ENCODE data around the gene FCER1G.

Gene FCER1G

DNA sequence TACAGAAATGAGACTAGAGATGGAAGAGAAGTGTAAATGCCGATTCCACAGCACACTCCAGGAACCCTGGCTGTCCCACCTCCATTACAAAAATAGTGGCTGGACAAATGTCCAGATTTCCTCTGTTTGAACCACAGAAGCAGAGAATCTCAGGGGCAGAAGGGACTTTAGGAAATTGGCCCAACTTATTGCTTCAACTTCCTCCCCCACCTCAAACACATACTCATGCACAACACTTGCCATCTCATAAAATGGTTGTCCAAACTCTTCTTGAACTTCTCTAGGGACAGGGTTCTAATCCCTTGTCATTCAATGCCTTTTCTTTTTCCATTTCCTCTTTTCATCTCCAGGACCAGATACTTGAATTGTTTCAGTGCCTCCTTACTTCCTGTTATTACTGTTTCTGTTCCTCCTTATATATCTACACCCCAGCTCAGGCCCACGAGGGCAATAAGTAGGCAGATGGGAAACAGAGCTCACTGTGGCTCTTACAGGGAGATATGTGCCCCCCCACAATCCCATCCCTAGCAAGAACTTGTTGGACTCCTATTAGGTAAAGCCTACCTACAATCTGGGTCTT is 29.3 kb upstream of the FCER1G start:
- no peak for DNase-seq (ENCODE audit: low read depth)
- no peak for TF ChIP-seq CTCF (IDR thresholded peaks at IDR 0.05; ENCODE audit: low read length, missing control alignments)
- no peak overlapping the region for H3K4me3 ChIP-seq (replicated peaks; ENCODE audit: low read depth, low read length)

DNA sequence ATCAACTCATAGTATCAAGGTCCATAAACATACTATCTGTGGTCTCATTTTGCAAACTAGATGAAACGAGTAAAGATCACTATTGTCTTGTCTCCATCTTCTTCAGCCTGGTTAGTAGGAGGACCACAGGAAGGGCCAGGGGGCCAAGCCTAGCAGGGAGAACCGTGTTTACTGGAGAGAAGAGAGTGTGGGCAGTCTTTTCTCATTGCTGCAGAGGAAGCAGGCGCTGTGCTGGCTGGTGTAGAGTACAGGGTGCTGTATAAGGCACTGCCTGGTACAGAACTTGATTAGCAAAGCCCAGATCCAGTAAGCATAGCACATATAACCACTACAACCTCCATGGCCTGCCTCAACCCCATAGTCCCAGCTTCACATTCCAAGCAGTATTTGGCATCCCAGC is 27.8 kb upstream of the FCER1G start:
- no peak for DNase-seq (ENCODE audit: low read depth)
- H3K4me3 ChIP-seq (replicated peaks; ENCODE audit: low read depth, low read length) = no peak overlapping the region
- TF ChIP-seq CTCF (IDR thresholded peaks at IDR 0.05; ENCODE audit: low read length, missing control alignments) = no peak

- H3K4me3 ChIP-seq (replicated peaks; ENCODE audit: low read depth, low read length) = no peak overlapping the region
- DNase-seq (ENCODE audit: low read depth) = no peak
- TF ChIP-seq CTCF (IDR thresholded peaks at IDR 0.05; ENCODE audit: low read length, missing control alignments) = no peak
Measured at GRCh38 chr1:161188381-161188780, 26.7 kb upstream of the FCER1G start.

DNA sequence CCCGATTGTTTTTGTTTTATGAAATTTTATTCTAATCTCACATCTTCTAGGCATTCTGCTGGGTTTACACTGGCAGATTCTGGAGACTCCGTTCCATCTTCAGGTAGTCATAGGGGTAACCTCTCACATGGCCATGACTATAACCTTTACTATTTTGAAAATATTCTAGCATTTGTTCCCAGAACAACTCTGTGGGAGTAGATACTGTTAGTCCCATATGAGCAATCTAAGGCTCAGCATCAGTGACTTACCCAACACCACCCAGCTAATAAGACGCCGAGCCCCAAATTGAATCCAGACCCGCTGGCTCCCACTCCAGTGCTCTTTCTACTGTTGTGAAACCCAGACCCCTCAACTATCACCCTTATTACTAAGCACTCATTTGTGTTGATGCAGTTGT is 26.1 kb upstream of the FCER1G start:
- no peak for TF ChIP-seq CTCF (IDR thresholded peaks at IDR 0.05; ENCODE audit: low read length, missing control alignments)
- DNase-seq (ENCODE audit: low read depth) = no peak
- no peak overlapping the region for H3K4me3 ChIP-seq (replicated peaks; ENCODE audit: low read depth, low read length)

GRCh38 chr1:161190962-161191521 is 24.1 kb upstream of the FCER1G start:
- no peak for DNase-seq (ENCODE audit: low read depth)
- H3K4me3 ChIP-seq (replicated peaks; ENCODE audit: low read depth, low read length) = no peak overlapping the region

DNA sequence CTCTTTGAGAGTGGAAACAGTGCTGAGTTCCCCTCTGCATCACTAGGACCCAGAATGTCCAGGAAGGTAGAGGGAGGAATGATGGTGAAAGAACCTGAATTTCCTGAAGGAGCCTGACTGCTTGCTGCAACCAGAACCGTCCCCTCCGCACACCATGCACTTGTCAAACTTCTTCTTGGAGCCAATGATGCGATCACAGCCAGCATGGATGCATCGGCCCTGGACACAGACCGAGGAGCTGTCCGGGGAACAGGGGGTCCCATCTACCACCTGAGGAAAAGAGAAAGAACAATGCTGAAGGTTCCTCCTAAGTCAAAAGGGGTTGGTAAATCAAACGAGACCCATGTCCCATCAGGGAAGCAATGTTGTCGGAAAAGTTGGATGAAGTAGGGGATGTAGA is 23.1 kb upstream of the FCER1G start:
- DNase-seq (ENCODE audit: low read depth) = no peak
- no peak overlapping the region for H3K4me3 ChIP-seq (replicated peaks; ENCODE audit: low read depth, low read length)
- TF ChIP-seq CTCF (IDR thresholded peaks at IDR 0.05; ENCODE audit: low read length, missing control alignments) = no peak

More at GRCh38 chr1:161190962-161191521, 24.1 kb upstream of the FCER1G start:
- no peak for TF ChIP-seq CTCF (IDR thresholded peaks at IDR 0.05; ENCODE audit: low read length, missing control alignments)

Measured in fibroblast of pulmonary artery (primary cell).